GM12801 (cell line): Measurements from ENCODE around the gene PKNOX1.

Source experiments
- TF ChIP-seq, protein P1 (sequence below): IDR thresholded peaks from one replicate; pipeline ENCODE4 v1.5.1; 2011; ENCODE audit warnings: control low read depth; ENCODE audit not compliant: insufficient read length; ENCODE audit errors: extremely low read depth

Gene PKNOX1

DNA sequence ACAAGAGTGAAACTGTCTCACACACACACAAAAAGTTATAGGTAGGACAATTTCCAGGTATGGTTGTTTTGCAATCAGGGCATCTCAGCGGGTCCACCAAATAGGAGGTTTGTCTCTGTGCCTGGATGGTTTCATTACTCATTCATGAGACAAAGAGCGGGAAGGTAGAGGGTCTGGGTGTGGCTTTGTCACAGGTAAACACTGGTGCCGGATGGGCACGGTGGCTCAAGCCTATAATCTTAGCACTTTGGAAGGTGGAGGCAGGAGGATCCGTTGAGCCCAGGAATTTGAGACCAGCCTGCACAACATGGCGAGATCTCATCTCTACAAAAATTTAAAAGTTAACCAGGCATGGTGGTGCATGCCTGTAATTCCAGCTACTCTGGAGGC lies 32.7 kb upstream of the PKNOX1 start:
- TF ChIP-seq, protein P1, sequence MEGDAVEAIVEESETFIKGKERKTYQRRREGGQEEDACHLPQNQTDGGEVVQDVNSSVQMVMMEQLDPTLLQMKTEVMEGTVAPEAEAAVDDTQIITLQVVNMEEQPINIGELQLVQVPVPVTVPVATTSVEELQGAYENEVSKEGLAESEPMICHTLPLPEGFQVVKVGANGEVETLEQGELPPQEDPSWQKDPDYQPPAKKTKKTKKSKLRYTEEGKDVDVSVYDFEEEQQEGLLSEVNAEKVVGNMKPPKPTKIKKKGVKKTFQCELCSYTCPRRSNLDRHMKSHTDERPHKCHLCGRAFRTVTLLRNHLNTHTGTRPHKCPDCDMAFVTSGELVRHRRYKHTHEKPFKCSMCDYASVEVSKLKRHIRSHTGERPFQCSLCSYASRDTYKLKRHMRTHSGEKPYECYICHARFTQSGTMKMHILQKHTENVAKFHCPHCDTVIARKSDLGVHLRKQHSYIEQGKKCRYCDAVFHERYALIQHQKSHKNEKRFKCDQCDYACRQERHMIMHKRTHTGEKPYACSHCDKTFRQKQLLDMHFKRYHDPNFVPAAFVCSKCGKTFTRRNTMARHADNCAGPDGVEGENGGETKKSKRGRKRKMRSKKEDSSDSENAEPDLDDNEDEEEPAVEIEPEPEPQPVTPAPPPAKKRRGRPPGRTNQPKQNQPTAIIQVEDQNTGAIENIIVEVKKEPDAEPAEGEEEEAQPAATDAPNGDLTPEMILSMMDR: no peak

DNA sequence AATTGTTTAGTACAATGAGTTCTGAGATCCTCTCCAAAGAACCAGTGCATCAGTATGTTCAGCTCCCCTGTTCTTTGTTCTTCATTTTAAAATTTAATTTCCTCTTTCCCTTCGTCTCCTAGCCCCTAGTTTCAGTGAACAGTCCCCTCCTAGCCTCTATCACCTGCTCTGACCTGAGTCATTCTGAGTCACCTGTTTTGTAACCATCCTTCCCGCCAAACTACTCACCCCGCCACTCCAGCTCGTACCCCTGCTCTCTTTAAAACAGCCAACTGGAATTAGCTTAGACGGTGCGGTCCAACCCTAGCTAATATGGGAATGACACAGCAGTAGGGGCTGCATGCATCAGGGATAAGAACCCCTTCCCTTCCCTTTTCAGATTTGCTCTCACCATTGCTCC lies 32.1 kb upstream of the PKNOX1 start:
- TF ChIP-seq, protein P1: no peak

DNA sequence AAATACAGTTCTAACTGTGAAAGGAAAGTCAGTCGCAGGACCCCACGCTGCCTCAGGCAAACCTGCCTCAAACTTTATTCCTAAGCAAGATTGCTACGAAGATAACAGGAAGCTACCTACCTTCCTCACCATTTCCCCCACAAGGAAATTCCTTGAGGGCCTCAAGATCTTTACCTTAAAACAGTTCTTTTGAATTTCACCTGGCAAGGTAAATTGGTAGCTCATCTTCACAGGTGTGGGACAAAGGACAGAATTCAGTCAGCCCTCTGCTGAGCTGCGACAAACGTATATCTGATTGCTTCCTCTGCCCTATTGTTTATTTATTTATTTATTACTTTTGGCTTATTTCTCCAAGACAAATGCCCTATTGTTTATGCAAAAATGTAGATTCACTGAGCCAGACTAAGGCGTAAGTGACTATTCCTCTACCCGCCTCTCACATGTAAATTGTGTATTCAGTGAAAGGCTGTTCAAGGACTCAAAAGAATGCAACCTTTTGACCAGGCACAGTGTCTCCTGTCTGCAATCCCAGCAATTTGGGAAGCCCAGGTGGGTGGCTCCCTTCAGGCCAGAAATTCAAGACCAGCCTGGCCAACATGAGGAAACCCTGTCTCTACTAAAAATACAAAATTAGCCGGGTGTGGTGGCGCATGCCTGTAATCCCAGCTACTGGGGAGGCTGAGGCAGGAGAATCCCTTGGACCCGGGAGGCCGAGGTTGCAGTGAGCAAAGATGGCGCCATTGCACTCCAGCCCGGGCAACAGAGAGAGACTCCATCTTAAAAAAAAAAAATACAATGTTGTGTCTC lies 17.3 kb upstream of the PKNOX1 start:
- TF ChIP-seq, protein P1: no peak

DNA sequence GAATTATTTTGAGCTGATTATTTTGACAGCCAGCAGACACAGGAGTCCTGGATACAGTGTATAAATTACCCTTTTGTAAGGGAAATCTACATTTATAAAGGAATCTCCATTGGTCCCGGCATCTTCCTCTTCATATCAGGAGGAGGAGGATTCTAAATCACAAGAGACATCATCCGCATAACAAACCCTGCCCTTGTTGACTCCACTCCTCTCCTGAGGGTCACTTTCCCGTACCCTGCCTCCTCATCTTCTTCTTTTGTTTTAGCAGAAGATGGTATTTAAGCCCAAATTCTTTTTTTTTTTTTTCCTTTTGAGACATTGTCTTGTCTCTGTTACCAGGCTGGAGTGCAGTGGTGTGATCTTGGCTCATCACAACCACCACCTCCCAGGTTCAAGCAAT lies 14.6 kb upstream of the PKNOX1 start:
- TF ChIP-seq, protein P1: no peak

DNA sequence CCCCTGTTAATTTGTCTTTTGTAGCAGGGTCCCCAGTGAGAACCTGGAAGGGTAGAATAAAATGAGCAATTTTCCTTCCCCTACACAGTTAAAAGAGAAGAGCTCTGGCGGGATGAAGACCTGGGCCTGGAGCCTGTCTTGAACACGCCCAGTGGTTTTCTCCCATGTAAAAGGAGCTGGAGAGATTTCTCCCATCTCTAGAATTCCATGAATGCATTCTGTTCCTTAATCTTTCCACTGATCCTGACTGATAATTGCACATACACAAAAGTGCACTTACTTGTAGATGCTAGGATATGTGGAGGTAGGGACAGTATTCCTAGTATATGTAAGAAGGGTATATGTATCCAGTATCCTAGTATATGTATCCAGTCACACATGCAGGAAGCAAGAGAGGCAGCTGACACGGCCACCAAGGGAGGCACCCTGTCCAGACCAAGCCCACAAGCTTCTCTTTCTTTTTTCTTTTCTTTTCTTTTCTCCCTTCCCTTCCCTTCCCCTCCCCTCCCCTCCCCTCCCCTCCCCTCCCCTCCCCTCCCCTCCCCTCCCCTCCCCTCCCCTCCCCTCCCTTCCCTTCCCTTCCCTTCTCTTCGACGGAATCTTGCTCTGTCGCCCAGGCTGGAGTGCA lies 11.9 kb upstream of the PKNOX1 start:
- TF ChIP-seq, protein P1: no peak

DNA sequence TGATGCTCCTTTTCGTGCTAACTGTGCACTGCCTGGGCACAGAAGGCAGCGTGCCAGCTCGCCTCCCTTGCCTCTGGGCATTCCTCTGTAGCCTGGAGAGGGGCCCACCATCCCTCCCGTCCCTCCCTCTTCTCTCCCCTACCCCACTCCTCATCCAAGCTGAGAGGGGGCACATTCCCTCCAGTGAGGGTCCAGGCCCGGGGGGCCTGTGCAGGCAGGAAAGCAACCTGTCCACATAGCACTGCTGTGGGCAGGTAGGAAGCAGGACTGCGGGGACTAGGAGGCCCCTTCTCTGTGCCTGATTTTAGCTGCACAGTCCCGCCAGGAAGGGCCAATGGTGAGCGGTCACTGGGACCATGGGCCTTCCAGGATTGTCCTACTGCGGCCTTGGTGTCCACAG lies 10.3 kb upstream of the PKNOX1 start:
- TF ChIP-seq, protein P1: no peak

DNA sequence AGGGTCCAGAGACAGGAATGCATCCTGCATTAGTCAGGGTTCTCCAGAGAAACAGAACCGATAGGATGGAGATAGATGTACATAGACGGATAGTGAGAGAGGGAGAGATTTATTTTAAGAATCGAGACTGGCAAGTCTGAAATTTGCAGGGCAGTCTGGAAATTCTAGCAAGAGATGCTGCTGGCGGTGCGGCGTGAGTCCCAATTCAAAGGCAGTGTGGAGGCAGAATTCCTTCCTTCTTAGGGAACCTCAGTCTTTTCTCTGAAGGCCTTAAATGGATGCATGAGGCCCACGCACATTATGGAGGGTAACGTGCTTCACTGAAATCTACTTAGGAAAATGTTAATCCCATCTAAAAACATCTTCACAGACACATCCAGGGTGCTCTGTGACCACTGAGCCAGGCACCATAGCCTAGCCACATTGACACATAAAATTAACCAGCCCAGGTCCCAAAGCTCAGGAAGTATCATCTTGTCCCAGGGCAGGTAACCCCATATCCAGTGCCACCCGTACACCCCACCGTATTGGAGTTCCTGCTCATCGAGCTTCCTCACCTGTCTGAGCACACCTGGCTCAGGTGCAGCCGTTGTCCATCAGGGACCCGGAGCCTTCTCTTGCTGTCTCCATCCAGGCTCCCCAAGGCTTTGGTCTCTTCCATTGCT lies 9.7 kb upstream of the PKNOX1 start:
- TF ChIP-seq, protein P1: no peak
